Memory B cell (primary cell): ENCODE measurements around the gene PDX1.

Source experiments
- ATAC-seq: fragments of 150-1000 bp; cut with Tn5 transposase; 2 replicates; pipeline ENCODE4 v1.10.0; 2021; ENCODE audit warnings: low read depth, mild to moderate bottlenecking, moderate library complexity
- DNase-seq, 2 donors: peaks; one replicate each; pipeline ENCODE4 v3.0.0; 2022; ENCODE audit warnings: low spot score in 2 of 2
- H3K27ac Mint-ChIP-seq: one replicate; pipeline ENCODE4 v1.8.0; 2022; ENCODE audit warnings: mild to moderate bottlenecking, moderate library complexity, mixed read lengths
- H3K27me3 Mint-ChIP-seq: one replicate; pipeline ENCODE4 v1.8.0; 2022; ENCODE audit warnings: mixed read lengths
- H3K36me3 Mint-ChIP-seq: one replicate; pipeline ENCODE4 v1.8.0; 2022; ENCODE audit warnings: mild to moderate bottlenecking, mixed read lengths
- H3K4me1 Mint-ChIP-seq: one replicate; pipeline ENCODE4 v1.8.0; 2022; ENCODE audit warnings: mixed read lengths
- H3K4me3 Mint-ChIP-seq: one replicate; pipeline ENCODE4 v1.8.0; 2022; ENCODE audit warnings: mild to moderate bottlenecking, moderate library complexity, mixed read lengths
- H3K9me3 Mint-ChIP-seq: one replicate; pipeline ENCODE4 v1.8.0; 2022; ENCODE audit warnings: mixed read lengths

The PDX1 gene

DNA sequence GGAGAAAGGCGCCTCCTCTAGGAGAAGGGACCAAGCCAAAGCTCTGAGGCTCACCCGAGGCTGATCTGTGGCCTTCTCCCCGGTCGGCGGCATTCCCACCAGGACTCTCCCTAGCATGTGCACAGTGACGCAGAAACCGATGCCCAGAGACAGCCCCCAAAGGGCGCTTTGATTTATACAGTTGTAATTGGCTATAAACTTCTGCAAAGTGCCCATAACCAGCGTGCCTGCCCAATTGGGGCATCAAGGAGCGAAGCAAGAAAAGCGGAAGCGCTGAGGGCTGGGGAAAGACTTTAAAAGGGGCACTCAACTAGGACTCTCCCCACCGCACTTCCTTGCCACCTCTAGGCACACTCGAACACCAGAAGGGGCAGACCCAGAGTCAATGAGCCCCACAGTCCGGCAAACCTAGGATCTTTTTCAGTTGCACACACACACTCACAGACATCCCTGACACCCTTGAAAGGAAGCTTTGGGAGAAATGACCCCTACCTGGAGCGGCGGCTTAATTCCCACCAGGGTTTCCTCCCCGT, 47.5 kb downstream of the PDX1 start:
- Mint-ChIP-seq H3K4me3 (peak overlapping the region; percentile 43), H3K9me3 (no peaks in the 10 kb centered on the region), H3K36me3 (no peaks in the 10 kb centered on the region), H3K4me1 (peaks cover 19% of the 10 kb centered on the region), H3K27ac (no peak overlapping the region), H3K27me3 (peaks cover 35% of the 10 kb centered on the region)
- ATAC-seq, result peak; percentile 51
- DNase-seq, result no peak

DNA sequence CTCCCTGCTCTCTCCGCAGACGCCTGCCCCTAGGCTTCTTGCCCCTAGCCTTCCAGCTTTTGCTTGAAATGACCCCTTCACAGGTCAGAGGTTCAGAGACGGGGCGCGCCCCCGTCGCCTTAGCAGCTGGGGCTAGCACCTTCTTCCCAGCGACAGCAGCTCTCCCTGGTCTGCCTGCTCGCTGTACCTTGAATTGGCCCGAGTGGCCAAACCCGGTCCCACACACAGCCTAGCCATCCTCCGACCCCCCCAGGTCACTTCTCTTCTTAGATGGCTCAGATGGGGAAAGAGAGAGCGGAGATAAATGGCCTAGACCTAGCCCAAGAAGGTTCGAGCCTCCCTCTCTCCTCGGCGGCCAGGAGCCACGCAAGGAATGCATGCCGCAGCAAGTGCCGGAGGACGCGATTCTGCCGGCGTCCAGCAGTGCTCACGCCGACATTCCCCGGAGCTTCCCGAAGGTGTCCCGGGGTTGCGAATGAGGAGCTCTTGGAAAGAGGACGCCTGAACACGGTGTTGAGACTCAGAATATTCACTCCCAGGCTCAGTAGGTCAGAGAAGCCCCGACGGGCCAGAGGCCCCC, 48.0 kb downstream of the PDX1 start:
- Mint-ChIP-seq H3K4me1 (peaks cover 19% of the 10 kb centered on the region), H3K9me3 (no peaks in the 10 kb centered on the region), H3K27ac (peak overlapping the region; percentile 7), H3K27me3 (peaks cover 33% of the 10 kb centered on the region), H3K4me3 (peak overlapping the region; percentile 50), H3K36me3 (no peaks in the 10 kb centered on the region)
- DNase-seq, result no peak
- no peak for ATAC-seq

- Mint-ChIP-seq H3K27ac (peak overlapping the region; percentile 7), H3K27me3 (peaks cover 36% of the 10 kb centered on the region), H3K9me3 (no peaks in the 10 kb centered on the region), H3K4me1 (peaks cover 19% of the 10 kb centered on the region), H3K4me3 (no peak overlapping the region), H3K36me3 (no peaks in the 10 kb centered on the region)
- ATAC-seq, result no peak
- DNase-seq, result no peak
Observed at GRCh38 chr13:27968316-27969081, 48.7 kb downstream of the PDX1 start.

- H3K4me1 Mint-ChIP-seq, result peaks cover 19% of the 10 kb centered on the region
Observed at GRCh38 chr13:27969082-27969865, 49.5 kb downstream of the PDX1 start, which contains the start of gene CDX2. Gene CDX2 (minus strand): TSS chr13:27969315. CDS start chr13:27969006, 309 bp downstream.

GRCh38 chr13:27969866-27970229, 50.0 kb downstream of the PDX1 start:
- ATAC-seq (no peak), DNase-seq (no peak)
- Mint-ChIP-seq H3K4me1 (peaks cover 19% of the 10 kb centered on the region), H3K36me3 (no peaks in the 10 kb centered on the region), H3K27ac (no peak overlapping the region), H3K4me3 (no peak overlapping the region), H3K27me3 (peaks cover 42% of the 10 kb centered on the region), H3K9me3 (no peaks in the 10 kb centered on the region)

More at GRCh38 chr13:27969082-27969865, 49.5 kb downstream of the PDX1 start, which contains the start of gene CDX2:
- H3K27me3 Mint-ChIP-seq, result peaks cover 39% of the 10 kb centered on the region
- H3K27ac Mint-ChIP-seq, result peak within 1 kb of the TSS; percentile 7
- no peaks in the 10 kb centered on the region for H3K9me3 Mint-ChIP-seq
- no peaks in the 10 kb centered on the region for H3K36me3 Mint-ChIP-seq
- ATAC-seq, result no peak
- DNase-seq, result no peak
- peak within 1 kb of the TSS; percentile 67 for H3K4me3 Mint-ChIP-seq

- no peaks in the 10 kb centered on the region for H3K9me3 Mint-ChIP-seq
- DNase-seq, result no peak
- no peak for ATAC-seq
- peaks cover 21% of the 10 kb centered on the region for H3K4me1 Mint-ChIP-seq
- H3K4me3 Mint-ChIP-seq, result no peak overlapping the region
- peaks cover 47% of the 10 kb centered on the region for H3K27me3 Mint-ChIP-seq
- no peak overlapping the region for H3K27ac Mint-ChIP-seq
- H3K36me3 Mint-ChIP-seq, result no peaks in the 10 kb centered on the region
Observed at GRCh38 chr13:27970382-27971235, 50.8 kb downstream of the PDX1 start.

DNA sequence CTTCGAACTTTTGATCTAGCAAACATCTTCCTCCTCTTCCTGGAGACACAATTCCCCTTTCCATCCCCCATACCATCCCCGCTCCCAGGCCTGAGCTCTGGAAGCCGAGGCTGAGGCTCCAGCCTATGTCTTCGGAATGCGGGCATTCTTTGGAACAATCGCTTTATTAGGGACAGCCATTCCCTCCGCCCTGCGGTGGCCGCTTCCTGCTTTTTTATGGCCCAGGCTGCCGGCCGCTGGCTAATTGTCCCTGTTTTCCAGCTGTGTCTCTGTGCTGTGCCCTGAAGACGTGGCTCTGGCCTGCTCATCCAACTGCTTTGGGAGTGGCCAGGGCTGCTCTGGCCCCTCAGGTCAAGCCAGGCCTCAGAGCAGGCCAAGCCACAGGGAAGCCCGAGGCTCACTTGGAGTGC, 51.4 kb downstream of the PDX1 start:
- H3K36me3 Mint-ChIP-seq, result no peaks in the 10 kb centered on the region
- H3K4me1 Mint-ChIP-seq, result peaks cover 23% of the 10 kb centered on the region
- peaks cover 44% of the 10 kb centered on the region for H3K27me3 Mint-ChIP-seq
- no peak for ATAC-seq
- no peaks in the 10 kb centered on the region for H3K9me3 Mint-ChIP-seq
- no peak overlapping the region for H3K4me3 Mint-ChIP-seq
- no peak overlapping the region for H3K27ac Mint-ChIP-seq
- DNase-seq, result no peak

DNA sequence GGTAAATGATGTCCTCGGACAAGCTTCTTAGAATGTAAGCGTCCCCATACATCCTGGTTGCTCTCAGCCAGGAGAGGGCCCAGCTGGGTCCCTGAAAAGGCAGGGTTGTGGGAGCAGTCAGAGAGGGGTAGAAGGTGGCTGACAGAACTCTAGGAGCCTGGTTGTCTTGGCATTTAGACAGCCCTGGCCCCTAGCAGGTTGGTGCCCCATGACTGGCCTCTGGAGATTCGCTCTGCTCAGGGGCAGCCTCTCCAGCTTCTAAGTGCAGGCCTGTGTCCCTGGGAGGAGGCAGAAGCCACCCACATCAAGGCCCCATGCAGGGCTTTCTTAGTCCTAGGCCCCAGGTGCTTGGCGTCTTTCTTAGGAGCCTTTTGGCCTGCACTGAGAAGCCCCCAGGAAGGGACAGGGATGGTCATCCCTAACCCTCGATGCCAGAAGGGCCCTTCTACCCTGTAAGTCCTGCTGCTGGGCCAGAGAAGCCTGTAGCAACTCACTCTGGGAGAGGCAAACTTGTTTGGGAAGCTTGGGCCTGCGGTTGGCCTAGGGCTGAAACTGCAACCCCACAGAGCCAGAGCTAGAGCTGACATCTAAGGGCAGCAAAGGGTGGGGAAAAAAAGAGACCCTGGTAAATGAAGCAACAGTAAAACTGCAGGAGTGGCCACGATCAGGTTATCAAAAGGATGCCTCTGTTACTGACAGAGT, 52.1 kb downstream of the PDX1 start:
- no peaks in the 10 kb centered on the region for H3K9me3 Mint-ChIP-seq
- no peak for DNase-seq
- ATAC-seq, result no peak
- H3K36me3 Mint-ChIP-seq, result no peaks in the 10 kb centered on the region
- H3K4me1 Mint-ChIP-seq, result peaks cover 23% of the 10 kb centered on the region
- H3K4me3 Mint-ChIP-seq, result no peak overlapping the region
- H3K27me3 Mint-ChIP-seq, result peaks cover 43% of the 10 kb centered on the region
- no peak overlapping the region for H3K27ac Mint-ChIP-seq

DNA sequence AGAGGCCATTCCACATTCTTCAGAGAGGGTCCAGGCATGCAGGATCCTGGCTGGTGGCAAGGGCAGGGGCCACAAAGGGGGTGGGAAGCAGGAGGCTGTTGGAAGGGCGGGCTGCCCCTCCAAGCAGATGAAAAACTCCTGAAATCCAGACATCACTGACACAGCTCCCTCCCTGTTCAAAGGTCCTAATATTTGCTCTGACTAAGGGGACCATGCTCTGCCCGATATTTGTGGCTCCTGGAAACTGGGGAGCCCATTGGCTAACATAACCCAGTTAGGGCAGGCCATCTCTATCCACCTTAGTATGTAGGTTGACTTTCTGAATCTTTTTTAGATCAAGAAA, 52.6 kb downstream of the PDX1 start:
- DNase-seq (no peak), ATAC-seq (no peak)
- Mint-ChIP-seq H3K27me3 (peaks cover 39% of the 10 kb centered on the region), H3K36me3 (no peaks in the 10 kb centered on the region), H3K4me1 (peaks cover 19% of the 10 kb centered on the region), H3K27ac (no peak overlapping the region), H3K4me3 (no peak overlapping the region), H3K9me3 (no peaks in the 10 kb centered on the region)

- Mint-ChIP-seq H3K4me1 (peaks cover 13% of the 10 kb centered on the region), H3K4me3 (no peak overlapping the region), H3K27me3 (peaks cover 35% of the 10 kb centered on the region), H3K9me3 (no peaks in the 10 kb centered on the region), H3K27ac (no peak overlapping the region), H3K36me3 (no peaks in the 10 kb centered on the region)
- no peak for DNase-seq
- no peak for ATAC-seq
Observed at GRCh38 chr13:27973291-27973690, 53.5 kb downstream of the PDX1 start.

DNA sequence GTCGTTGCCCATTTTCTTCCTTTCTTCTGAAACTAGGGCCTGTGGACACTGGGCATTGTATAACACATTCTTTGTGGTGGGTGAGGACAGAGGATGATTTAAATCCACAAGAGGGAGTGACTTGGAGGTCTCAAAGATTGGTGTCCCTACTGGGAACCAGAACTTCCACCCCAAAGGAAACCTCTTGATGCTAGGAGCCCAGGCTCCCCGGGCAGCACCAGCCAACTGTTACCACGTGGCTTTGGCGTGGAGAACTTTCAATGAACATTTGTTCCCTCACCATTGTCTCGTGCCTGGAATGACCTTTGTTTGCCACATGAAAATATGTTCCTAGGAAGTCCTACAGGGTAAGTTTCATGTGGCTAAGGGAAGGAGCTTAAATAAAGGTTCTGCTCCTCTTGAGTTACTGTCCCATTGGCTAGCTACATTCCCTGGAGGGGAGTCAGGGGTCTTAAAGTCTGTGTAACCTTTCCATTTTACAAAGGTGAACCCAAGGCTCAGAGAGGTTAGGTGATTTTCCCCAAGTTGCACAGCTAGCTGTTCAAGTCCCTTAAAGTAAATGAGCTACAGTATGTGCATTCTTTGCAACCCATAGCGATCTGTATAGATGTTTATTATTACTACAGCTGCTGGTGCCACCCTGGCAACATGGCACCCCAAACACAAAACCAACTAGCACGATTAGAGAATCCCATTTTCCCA, 54.3 kb downstream of the PDX1 start:
- DNase-seq (no peak), ATAC-seq (no peak)
- no peaks in the 10 kb centered on the region for H3K9me3 Mint-ChIP-seq
- no peak overlapping the region for H3K27ac Mint-ChIP-seq
- peaks cover 15% of the 10 kb centered on the region for H3K4me1 Mint-ChIP-seq
- no peaks in the 10 kb centered on the region for H3K36me3 Mint-ChIP-seq
- H3K4me3 Mint-ChIP-seq, result no peak overlapping the region
- H3K27me3 Mint-ChIP-seq, result peaks cover 35% of the 10 kb centered on the region
